LoVo (cell line): Measurements from ENCODE around the gene C5orf22.
A peak's percentile ranks its signal among the peaks of the same experiment; 100 is the strongest.
"Not testable (repeated sequence)": the region's sequence is repeated elsewhere in the genome, so short reads cannot be mapped to it uniquely, and the experiment has no call there.

Experiments used
- DNase-seq: peaks from one replicate; pipeline ENCODE4 v3.0.0-alpha.2; 2016; ENCODE audit warnings: low spot score

Gene C5orf22

GRCh38 chr5:31554552-31554951 is 22.5 kb downstream of the C5orf22 start:
- no peak for DNase-seq

GRCh38 chr5:31556461-31556860 is 24.4 kb downstream of the C5orf22 start:
- DNase-seq, result no peak

GRCh38 chr5:31559942-31560341 is 27.8 kb downstream of the C5orf22 start:
- no peak for DNase-seq

GRCh38 chr5:31561946-31562345 is 29.8 kb downstream of the C5orf22 start:
- no peak for DNase-seq

- DNase-seq, result no peak
Measured at GRCh38 chr5:31563216-31563615, 31.1 kb downstream of the C5orf22 start.

- DNase-seq, result not testable (repeated sequence)
Measured at GRCh38 chr5:31566362-31566761, 34.3 kb downstream of the C5orf22 start.

GRCh38 chr5:31568302-31568835 is 36.3 kb downstream of the C5orf22 start:
- no peak for DNase-seq

- no peak for DNase-seq
Measured at GRCh38 chr5:31569068-31569467, 37.0 kb downstream of the C5orf22 start.

GRCh38 chr5:31573494-31574142 is 41.5 kb downstream of the C5orf22 start:
- DNase-seq, result no peak

GRCh38 chr5:31574772-31575171 is 42.7 kb downstream of the C5orf22 start:
- no peak for DNase-seq

GRCh38 chr5:31577438-31577837 is 45.3 kb downstream of the C5orf22 start:
- DNase-seq, result no peak

GRCh38 chr5:31579558-31579957 is 47.5 kb downstream of the C5orf22 start:
- DNase-seq, result no peak

- DNase-seq, result peak; percentile 63
Measured at GRCh38 chr5:31581498-31582099, 49.5 kb downstream of the C5orf22 start.

GRCh38 chr5:31583129-31583528 is 51.0 kb downstream of the C5orf22 start:
- DNase-seq, result no peak

GRCh38 chr5:31585166-31585894 is 53.2 kb downstream of the C5orf22 start:
- DNase-seq, result no peak

- DNase-seq, result no peak
Measured at GRCh38 chr5:31585895-31586270, 53.8 kb downstream of the C5orf22 start.

- DNase-seq, result no peak
Measured at GRCh38 chr5:31587546-31587945, 55.4 kb downstream of the C5orf22 start.

- DNase-seq, result no peak
Measured at GRCh38 chr5:31593665-31594064, 61.6 kb downstream of the C5orf22 start.

GRCh38 chr5:31596354-31596753 is 64.3 kb downstream of the C5orf22 start:
- no peak for DNase-seq

GRCh38 chr5:31598640-31599611 is 66.8 kb downstream of the C5orf22 start:
- no peak for DNase-seq

- DNase-seq, result not testable (repeated sequence)
Measured at GRCh38 chr5:31602305-31602704, 70.2 kb downstream of the C5orf22 start.

GRCh38 chr5:31604240-31604639 is 72.1 kb downstream of the C5orf22 start:
- DNase-seq, result no peak
